GM12801 (cell line): ENCODE measurements around the gene PCA3.

Source experiments
- CTCF ChIP-seq: IDR thresholded peaks from one replicate; pipeline ENCODE4 v1.5.1; 2011; ENCODE audit warnings: control low read depth; ENCODE audit not compliant: insufficient read length; ENCODE audit errors: extremely low read depth

The PCA3 gene

GRCh38 chr9:76737154-76737902, 26.9 kb upstream of the PCA3 start:
- no peak for TF ChIP-seq CTCF

- TF ChIP-seq CTCF = no peak
Observed at GRCh38 chr9:76738402-76738801, 25.8 kb upstream of the PCA3 start.

GRCh38 chr9:76741524-76741923, 22.7 kb upstream of the PCA3 start:
- TF ChIP-seq CTCF = no peak

- TF ChIP-seq CTCF = no peak
Observed at GRCh38 chr9:76743931-76744330, 20.3 kb upstream of the PCA3 start.

GRCh38 chr9:76744336-76744735, 19.9 kb upstream of the PCA3 start:
- no peak for TF ChIP-seq CTCF

- TF ChIP-seq CTCF = no peak
Observed at GRCh38 chr9:76751001-76751400, 13.2 kb upstream of the PCA3 start.

GRCh38 chr9:76756268-76756640, 8.0 kb upstream of the PCA3 start:
- no peak for TF ChIP-seq CTCF
